ENCODE data around the gene COA1. TPM values are rescaled to one million over a fixed set of nuclear protein-coding genes. Genes with fewer than 3 reads are reported as not detected.
"Not testable (repeated sequence)": the region's sequence is repeated elsewhere in the genome, so short reads cannot be mapped to it uniquely, and the experiment has no call there.

Gene COA1
- total RNA-seq, 4 donors from 2014 or later: 35.3 to 775 (median 40.0) TPM

GRCh38 chr7:43735403-43735801 is 6.1 kb upstream of the COA1 start:
- no peaks in the 10 kb centered on the region for H3K36me3 ChIP-seq
- H3K4me1 ChIP-seq: no peaks in the 10 kb centered on the region
- H3K9me3 ChIP-seq: no peaks in the 10 kb centered on the region
- WGBS: 100% methylated on average over 1 of the region's 1 CpG
- no peak overlapping the region for H3K27ac ChIP-seq
- no peak for DNase-seq (ENCODE audit: low spot score in 2 of 2)
- H3K27me3 ChIP-seq: no peaks in the 10 kb centered on the region
- H3K4me3 ChIP-seq: no peak overlapping the region
- TF ChIP-seq CTCF (IDR thresholded peaks at IDR 0.05): no peak
- no peak for TF ChIP-seq EP300 (IDR thresholded peaks at IDR 0.05)
- no peak for TF ChIP-seq POLR2A (IDR thresholded peaks at IDR 0.05)
- TF ChIP-seq POLR2AphosphoS5 (IDR thresholded peaks at IDR 0.05): no peak

- H3K4me1 ChIP-seq; H3K9me3 ChIP-seq; H3K27me3 ChIP-seq; H3K36me3 ChIP-seq; H3K27ac ChIP-seq; H3K4me3 ChIP-seq; DNase-seq (ENCODE audit: low spot score in 2 of 2): not testable (repeated sequence)
- WGBS: 60% methylated on average over 18 of the region's 18 CpGs
Observed at GRCh38 chr7:43734575-43735332, 5.4 kb upstream of the COA1 start.

GRCh38 chr7:43731494-43731893 is 2.2 kb upstream of the COA1 start:
- H3K4me3 ChIP-seq; DNase-seq (ENCODE audit: low spot score in 2 of 2); H3K36me3 ChIP-seq; H3K9me3 ChIP-seq; H3K27ac ChIP-seq; H3K27me3 ChIP-seq: not testable (repeated sequence)
- 70% methylated on average over 3 of the region's 3 CpGs for WGBS
- peaks cover 12% of the 10 kb centered on the region for H3K4me1 ChIP-seq

GRCh38 chr7:43729924-43730248 is 563 bp upstream of the COA1 start:
- H3K4me3 ChIP-seq: peak overlapping the region; percentile 78
- no peaks in the 10 kb centered on the region for H3K36me3 ChIP-seq
- H3K9me3 ChIP-seq: no peaks in the 10 kb centered on the region
- 19% methylated on average over 4 of the region's 4 CpGs for WGBS
- no peaks in the 10 kb centered on the region for H3K27me3 ChIP-seq
- DNase-seq (ENCODE audit: low spot score in 2 of 2): no peak
- peaks cover 12% of the 10 kb centered on the region for H3K4me1 ChIP-seq
- H3K27ac ChIP-seq: peak overlapping the region; percentile 87
- TF ChIP-seq CTCF (IDR thresholded peaks at IDR 0.05) (no peak), EP300 (IDR thresholded peaks at IDR 0.05) (no peak), POLR2A (IDR thresholded peaks at IDR 0.05) (no peak), POLR2AphosphoS5 (IDR thresholded peaks at IDR 0.05) (no peak)

GRCh38 chr7:43727494-43727893 is 1.8 kb downstream of the COA1 start:
- Histone ChIP-seq H3K27me3 (no peaks in the 10 kb centered on the region), H3K4me1 (peaks cover 19% of the 10 kb centered on the region), H3K27ac (no peak overlapping the region), H3K9me3 (no peaks in the 10 kb centered on the region), H3K36me3 (no peaks in the 10 kb centered on the region), H3K4me3 (no peak overlapping the region)
- DNase-seq (ENCODE audit: low spot score in 2 of 2): no peak
- 60% methylated on average over 1 of the region's 1 CpG for WGBS
- no peak for TF ChIP-seq POLR2AphosphoS5 (IDR thresholded peaks at IDR 0.05)
- TF ChIP-seq POLR2A (IDR thresholded peaks at IDR 0.05): no peak
- no peak for TF ChIP-seq EP300 (IDR thresholded peaks at IDR 0.05)
- no peak for TF ChIP-seq CTCF (IDR thresholded peaks at IDR 0.05)

GRCh38 chr7:43727003-43727402 is 2.3 kb downstream of the COA1 start:
- H3K4me1 ChIP-seq: peaks cover 23% of the 10 kb centered on the region
- no peaks in the 10 kb centered on the region for H3K27me3 ChIP-seq
- no peak for DNase-seq (ENCODE audit: low spot score in 2 of 2)

More at GRCh38 chr7:43727003-43727402, 2.3 kb downstream of the COA1 start:
- no peak overlapping the region for H3K4me3 ChIP-seq
- WGBS: 93% methylated on average over 5 of the region's 5 CpGs
- H3K27ac ChIP-seq: no peak overlapping the region
- H3K36me3 ChIP-seq: no peaks in the 10 kb centered on the region
- H3K9me3 ChIP-seq: no peaks in the 10 kb centered on the region
- TF ChIP-seq POLR2AphosphoS5 (IDR thresholded peaks at IDR 0.05) (no peak), EP300 (IDR thresholded peaks at IDR 0.05) (no peak), POLR2A (IDR thresholded peaks at IDR 0.05) (no peak), CTCF (IDR thresholded peaks at IDR 0.05) (no peak)
